Keratinocyte (primary cell): ENCODE measurements around the gene GJD2. TPM values are rescaled to one million over a fixed set of nuclear protein-coding genes. Genes with fewer than 3 reads are reported as not detected.

Source experiments
- DNase-seq: peaks from one replicate; pipeline ENCODE4 v3.0.0-alpha.2; 2011; ENCODE audit warnings: low read depth, missing footprints, low spot score
- FAIRE-seq: peaks from 2 replicates; lab custom pipeline; 2011; peaks lifted over from hg19 to GRCh38; lab: Jason Lieb, UNC
- H2AFZ ChIP-seq: 2 replicates; pipeline ENCODE4 v1.6.0; 2012; ENCODE audit warnings: low read length, control low read depth, inconsistent platforms; ENCODE audit not compliant: control insufficient read depth
- H3K27ac ChIP-seq: 2 replicates; pipeline ENCODE4 v1.5.1; 2011; ENCODE audit warnings: low read length; ENCODE audit not compliant: control insufficient read depth, insufficient read depth
- H3K27me3 ChIP-seq: 3 replicates; pipeline ENCODE4 v1.6.0; 2011; ENCODE audit warnings: low read length; ENCODE audit not compliant: control insufficient read depth, insufficient read depth; ENCODE audit errors: extremely low read depth
- H3K36me3 ChIP-seq, 2 experiments: 2 replicates in 1 of 2; 3 replicates in 1 of 2; pipeline ENCODE4 v1.5.1; 2011; ENCODE audit warnings: low read length in 2 of 2, mild to moderate bottlenecking in 1 of 2; ENCODE audit not compliant: control insufficient read depth in 2 of 2, insufficient read depth in 2 of 2; ENCODE audit errors: extremely low read depth in 1 of 2
- H3K4me1 ChIP-seq: 3 replicates; pipeline ENCODE4 v1.5.1; 2011; ENCODE audit warnings: low read length; ENCODE audit not compliant: control insufficient read depth, insufficient read depth; ENCODE audit errors: extremely low read depth
- H3K4me2 ChIP-seq: 3 replicates; pipeline ENCODE4 v1.6.0; 2011; ENCODE audit warnings: low read depth, low read length; ENCODE audit not compliant: control insufficient read depth, insufficient read depth; ENCODE audit errors: extremely low read depth
- H3K4me3 ChIP-seq, 3 experiments: fragments of 200-600 bp in 1 of 3; sonication (generic) in 1 of 3; 2 replicates in 2 of 3; 3 replicates in 1 of 3; pipeline ENCODE4 v1.5.1; 2011 to 2016; ENCODE audit warnings: low read length in 3 of 3, mild to moderate bottlenecking in 3 of 3, control low read depth in 2 of 3, inconsistent platforms in 1 of 3, low read depth in 1 of 3, mixed read lengths in 1 of 3, mixed run types in 1 of 3, moderate library complexity in 1 of 3; ENCODE audit not compliant: control insufficient read depth in 2 of 3, insufficient read depth in 2 of 3; ENCODE audit errors: extremely low read depth in 1 of 3
- H3K79me2 ChIP-seq: 2 replicates; pipeline ENCODE4 v1.6.0; 2012; ENCODE audit warnings: low read length; ENCODE audit not compliant: control insufficient read depth, insufficient read depth
- H3K9ac ChIP-seq: 3 replicates; pipeline ENCODE4 v1.6.0; 2011; ENCODE audit warnings: low read length; ENCODE audit not compliant: control insufficient read depth, insufficient read depth; ENCODE audit errors: extremely low read depth
- H3K9me1 ChIP-seq: 3 replicates; pipeline ENCODE4 v1.6.0; 2011; ENCODE audit warnings: low read length; ENCODE audit not compliant: control insufficient read depth, insufficient read depth; ENCODE audit errors: extremely low read depth
- H3K9me3 ChIP-seq: 2 replicates; pipeline ENCODE4 v1.5.1; 2012; ENCODE audit warnings: low read depth, low read length; ENCODE audit not compliant: control insufficient read depth
- H4K20me1 ChIP-seq: 3 replicates; pipeline ENCODE4 v1.6.0; 2011; ENCODE audit warnings: low read length; ENCODE audit not compliant: control insufficient read depth, insufficient read depth; ENCODE audit errors: extremely low read depth
- EZH2 ChIP-seq: IDR thresholded peaks from one replicate; pipeline ENCODE4 v1.6.1; 2012; ENCODE audit warnings: inconsistent platforms, mild to moderate bottlenecking, low read length, moderate library complexity
- dilution Hi-C: fragments of 300-500 bp; cut with MboI; formaldehyde crosslinking; loops from one replicate; pipeline ENCODE4 v1.7.0; 2020; ENCODE audit warnings: low sequenced_read_pairs; ENCODE audit not compliant: extremely low pct_ligation_motif_present
- polyA plus RNA-seq, 5 experiments: library from polyadenylated mRNA; depleted of rRNA in 3 of 5; stranded (reverse) in 3 of 5; stranded (forward) in 1 of 5; unstranded in 1 of 5; fragments of >200 nt; gene quantifications; 1 replicate in 1 of 5; 2 replicates in 3 of 5; 3 replicates in 1 of 5; pipeline versions ENCODE4 v1.2.1 to v1.2.3, GENCODE V29; 2011 to 2012; ENCODE audit warnings: missing spikeins in 2 of 5, low read depth in 1 of 5, low replicate concordance in 1 of 5
- TF ChIP-seq, protein P1 (sequence below), 3 experiments: IDR thresholded peaks in 1 of 3; conservative IDR thresholded peaks in 1 of 3; optimal IDR thresholded peaks in 1 of 3; 2 replicates in 2 of 3; 3 replicates in 1 of 3; pipeline versions ENCODE3 to v1.5.1; 2011; ENCODE audit warnings: low read length in 3 of 3, mild to moderate bottlenecking in 3 of 3, moderate library complexity in 2 of 3, control low read depth in 1 of 3, inconsistent platforms in 1 of 3; ENCODE audit not compliant: insufficient read depth in 2 of 3; ENCODE audit errors: extremely low read depth in 1 of 3

Gene GJD2
- polyA plus RNA-seq, 1 donor (not counting 4 experiments of a cell fraction or from before 2014, with no cell fraction given): not detected

DNA sequence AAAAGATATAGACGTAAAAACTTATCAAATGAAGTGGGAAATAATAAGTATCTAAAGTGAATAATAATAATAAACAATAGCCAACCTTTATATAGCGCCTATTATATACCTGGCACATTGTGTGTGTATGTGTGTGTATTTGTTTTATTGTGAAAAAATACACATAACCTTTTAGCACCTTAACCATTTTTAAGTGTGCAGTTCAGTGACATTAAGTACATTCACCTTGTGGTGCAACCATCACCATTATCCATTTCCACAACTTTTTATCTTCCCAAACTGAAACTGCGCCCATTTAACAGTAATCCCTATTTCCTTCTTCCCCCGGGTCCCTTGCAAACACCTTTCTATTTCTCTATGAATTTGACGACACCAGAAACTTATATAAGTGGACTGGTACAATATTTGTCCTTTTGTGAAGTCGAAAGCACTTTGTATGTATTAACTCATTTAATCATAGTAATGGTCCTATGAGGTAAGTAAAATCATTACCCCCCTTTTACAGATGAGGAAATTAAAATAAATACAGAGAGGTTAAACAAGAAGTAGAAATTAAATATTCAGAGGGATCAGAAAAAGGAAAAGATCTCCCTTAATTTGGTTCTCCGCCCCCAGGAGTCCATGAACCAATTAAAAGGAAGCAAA is 33.5 kb downstream of the GJD2 start:
- no peak for TF ChIP-seq EZH2
- TF ChIP-seq, protein P1, sequence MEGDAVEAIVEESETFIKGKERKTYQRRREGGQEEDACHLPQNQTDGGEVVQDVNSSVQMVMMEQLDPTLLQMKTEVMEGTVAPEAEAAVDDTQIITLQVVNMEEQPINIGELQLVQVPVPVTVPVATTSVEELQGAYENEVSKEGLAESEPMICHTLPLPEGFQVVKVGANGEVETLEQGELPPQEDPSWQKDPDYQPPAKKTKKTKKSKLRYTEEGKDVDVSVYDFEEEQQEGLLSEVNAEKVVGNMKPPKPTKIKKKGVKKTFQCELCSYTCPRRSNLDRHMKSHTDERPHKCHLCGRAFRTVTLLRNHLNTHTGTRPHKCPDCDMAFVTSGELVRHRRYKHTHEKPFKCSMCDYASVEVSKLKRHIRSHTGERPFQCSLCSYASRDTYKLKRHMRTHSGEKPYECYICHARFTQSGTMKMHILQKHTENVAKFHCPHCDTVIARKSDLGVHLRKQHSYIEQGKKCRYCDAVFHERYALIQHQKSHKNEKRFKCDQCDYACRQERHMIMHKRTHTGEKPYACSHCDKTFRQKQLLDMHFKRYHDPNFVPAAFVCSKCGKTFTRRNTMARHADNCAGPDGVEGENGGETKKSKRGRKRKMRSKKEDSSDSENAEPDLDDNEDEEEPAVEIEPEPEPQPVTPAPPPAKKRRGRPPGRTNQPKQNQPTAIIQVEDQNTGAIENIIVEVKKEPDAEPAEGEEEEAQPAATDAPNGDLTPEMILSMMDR (optimal IDR thresholded peaks at IDR 0.05 in 1 of 3, IDR thresholded peaks at IDR 0.05 in 1 of 3, conservative IDR thresholded peaks at IDR 0.05 in 1 of 3; ENCODE audit: extremely low read depth in 1 of 3, insufficient read depth in 2 of 3, low read length in 3 of 3): no peak
- H3K9me1 ChIP-seq: no peaks in the 10 kb centered on the region
- FAIRE-seq (no peak), DNase-seq (no peak)
- no peak overlapping the region for H3K27ac ChIP-seq
- H4K20me1 ChIP-seq: no peaks in the 10 kb centered on the region
- no peaks in the 10 kb centered on the region for H3K9me3 ChIP-seq
- H3K9ac ChIP-seq: no peak overlapping the region
- no peak overlapping the region for H3K4me3 ChIP-seq
- no peaks in the 10 kb centered on the region for H3K79me2 ChIP-seq
- dilution Hi-C loops: no loop called here
- H2AFZ ChIP-seq: no peak overlapping the region
- H3K4me1 ChIP-seq: peaks cover 6% of the 10 kb centered on the region
- peaks cover 9% of the 10 kb centered on the region for H3K27me3 ChIP-seq
- H3K4me2 ChIP-seq: peak overlapping the region; percentile 59
- H3K36me3 ChIP-seq: no peaks in the 10 kb centered on the region

DNA sequence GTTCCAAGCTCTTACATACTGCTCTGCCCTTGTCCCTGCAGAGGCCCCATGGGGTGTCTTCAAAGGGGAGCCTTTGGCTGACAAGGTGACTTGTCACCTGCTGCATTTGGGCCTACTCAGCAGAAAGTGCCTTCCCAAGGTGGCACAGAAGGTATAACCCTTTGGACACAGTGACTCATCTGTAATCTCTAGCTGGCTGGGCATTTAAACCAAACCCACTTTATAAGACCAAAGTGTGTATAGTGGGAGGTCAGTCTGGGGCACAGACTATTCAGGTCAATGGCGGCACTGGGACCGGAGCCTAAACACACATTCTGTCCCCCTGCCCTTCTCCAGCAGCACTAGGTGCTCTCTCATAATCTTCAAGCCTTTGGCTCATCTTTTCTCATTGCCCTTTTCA is 35.1 kb downstream of the GJD2 start:
- Histone ChIP-seq H3K27ac (no peak overlapping the region), H3K9ac (no peak overlapping the region), H3K36me3 (no peaks in the 10 kb centered on the region), H3K27me3 (peaks cover 12% of the 10 kb centered on the region), H3K4me3 (no peak overlapping the region), H3K9me1 (no peaks in the 10 kb centered on the region), H3K9me3 (no peaks in the 10 kb centered on the region), H3K4me1 (peaks cover 6% of the 10 kb centered on the region), H4K20me1 (no peaks in the 10 kb centered on the region), H3K79me2 (no peaks in the 10 kb centered on the region), H3K4me2 (no peak overlapping the region), H2AFZ (no peak overlapping the region)
- TF ChIP-seq, protein P1 (optimal IDR thresholded peaks at IDR 0.05 in 1 of 3, IDR thresholded peaks at IDR 0.05 in 1 of 3, conservative IDR thresholded peaks at IDR 0.05 in 1 of 3; ENCODE audit: extremely low read depth in 1 of 3, insufficient read depth in 2 of 3, low read length in 3 of 3): no peak
- TF ChIP-seq EZH2: no peak
- dilution Hi-C loops: no loop called here
- DNase-seq (no peak), FAIRE-seq (no peak)
